NOMO-1 (cell line): ENCODE measurements around the gene ZNF654.
"Not testable (repeated sequence)": the region's sequence is repeated elsewhere in the genome, so short reads cannot be mapped to it uniquely, and the experiment has no call there.

Source experiments
- DNase-seq, 2 experiments: peaks; one replicate each; lab custom pipeline; 2025; ENCODE audit not compliant: unreplicated experiment in 2 of 2; lab: John Stamatoyannopoulos, UW

The ZNF654 gene

DNA sequence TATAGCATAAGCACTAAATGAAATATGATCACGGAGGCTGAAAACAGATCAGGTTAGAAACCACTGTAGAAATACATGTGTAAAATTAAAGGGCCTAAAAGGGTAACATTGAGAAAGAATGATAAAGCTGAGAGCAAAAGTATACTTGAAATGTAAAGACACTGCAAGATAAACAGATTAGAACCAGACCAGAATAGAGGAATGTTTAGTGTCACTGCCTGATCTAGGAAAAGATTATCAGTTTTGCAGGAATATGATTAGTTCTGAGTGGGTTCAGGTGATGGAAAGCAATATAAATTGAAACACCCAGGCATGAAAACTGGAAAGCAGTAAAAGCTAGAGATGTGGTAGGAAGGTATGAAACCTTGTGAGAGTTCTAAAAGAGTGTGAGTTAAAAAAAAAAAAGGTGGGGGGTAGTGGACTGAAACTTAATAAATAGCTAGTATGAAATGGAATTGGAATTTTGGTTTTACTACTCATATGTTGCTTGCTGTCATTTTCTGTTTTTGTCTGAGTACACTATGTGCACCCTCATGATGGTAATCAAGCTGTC lies 74.7 kb downstream of the ZNF654 start:
- no peak for DNase-seq

- no peak for DNase-seq
Measured at GRCh38 chr3:88137836-88138235, 78.8 kb downstream of the ZNF654 start.

- DNase-seq, result no peak
Measured at GRCh38 chr3:88141458-88142083, 82.5 kb downstream of the ZNF654 start.

- DNase-seq, result no peak
Measured at GRCh38 chr3:88142094-88142624, 83.1 kb downstream of the ZNF654 start.

GRCh38 chr3:88147261-88147660 lies 88.2 kb downstream of the ZNF654 start:
- DNase-seq, result peak in 1 of 2 experiments; percentile 12

- DNase-seq, result no peak
Measured at GRCh38 chr3:88148651-88149050, 89.6 kb downstream of the ZNF654 start.

GRCh38 chr3:88149101-88149508 lies 90.0 kb downstream of the ZNF654 start:
- DNase-seq, result peak; percentile 56 to 68

DNA sequence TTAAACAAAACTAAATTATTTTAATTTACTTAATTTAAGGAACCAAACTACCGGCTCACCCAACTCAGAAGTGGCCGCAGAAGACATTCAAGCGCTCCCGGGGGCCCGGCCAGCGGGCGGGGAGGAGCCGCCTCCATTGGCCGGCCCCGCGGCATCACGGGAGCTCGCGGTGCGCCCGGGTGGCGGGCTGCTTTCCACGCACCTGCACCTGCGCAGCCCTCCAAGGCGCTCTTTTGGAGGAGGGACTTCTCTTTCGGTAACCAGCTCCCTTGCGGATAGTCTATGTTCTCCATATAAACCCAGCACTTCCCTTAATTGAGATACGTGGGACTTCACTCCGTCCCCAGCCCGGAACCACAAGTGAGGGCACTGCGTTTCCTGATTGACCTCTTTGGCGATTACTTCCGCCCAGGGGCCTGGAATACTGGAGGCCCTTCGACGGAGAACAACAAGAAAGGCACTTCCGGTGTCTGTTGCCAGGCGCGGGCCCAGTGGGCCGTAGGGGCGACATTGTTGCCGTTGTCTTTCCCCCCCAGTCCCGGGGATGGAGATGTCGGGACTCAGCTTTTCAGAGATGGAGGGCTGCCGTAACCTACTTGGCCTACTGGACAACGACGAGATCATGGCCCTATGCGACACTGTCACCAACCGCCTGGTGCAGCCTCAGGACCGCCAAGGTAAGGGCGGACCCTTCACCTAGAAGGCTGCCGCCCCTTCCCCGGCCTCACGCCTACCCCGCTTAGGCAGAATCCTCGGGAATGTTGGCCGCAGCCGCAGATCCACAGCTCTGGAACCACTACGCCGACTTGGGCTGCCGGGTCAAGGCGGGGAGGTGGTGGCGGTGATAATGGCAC lies 90.7 kb downstream of the ZNF654 start, which contains the start of gene C3orf38:
Gene C3orf38 (plus strand): TSS at position 451 of the 854 bp plus-strand sequence. CDS start 94 bp downstream, at position 545.
- DNase-seq, result peak; percentile 78 to 86

DNA sequence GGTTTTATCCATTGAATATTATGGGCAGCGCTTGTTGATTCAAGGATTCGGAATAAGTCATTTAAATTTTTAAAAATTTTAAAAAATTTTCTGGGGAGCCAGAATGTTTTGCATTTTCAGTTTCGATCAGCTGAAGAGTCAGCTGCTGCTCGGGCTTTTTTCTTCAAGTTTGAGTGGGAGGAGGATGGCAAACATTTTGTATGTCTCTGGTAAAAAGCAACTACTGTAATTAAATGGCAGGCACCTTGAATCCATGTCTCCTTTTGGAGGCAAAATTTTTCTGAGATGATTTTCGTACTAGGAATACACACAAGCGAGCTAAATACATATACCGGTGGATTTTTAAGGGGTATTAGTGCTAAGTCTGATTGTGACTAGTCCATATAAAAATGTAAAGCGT lies 91.3 kb downstream of the ZNF654 start:
- DNase-seq, result peak; percentile 42 to 56

DNA sequence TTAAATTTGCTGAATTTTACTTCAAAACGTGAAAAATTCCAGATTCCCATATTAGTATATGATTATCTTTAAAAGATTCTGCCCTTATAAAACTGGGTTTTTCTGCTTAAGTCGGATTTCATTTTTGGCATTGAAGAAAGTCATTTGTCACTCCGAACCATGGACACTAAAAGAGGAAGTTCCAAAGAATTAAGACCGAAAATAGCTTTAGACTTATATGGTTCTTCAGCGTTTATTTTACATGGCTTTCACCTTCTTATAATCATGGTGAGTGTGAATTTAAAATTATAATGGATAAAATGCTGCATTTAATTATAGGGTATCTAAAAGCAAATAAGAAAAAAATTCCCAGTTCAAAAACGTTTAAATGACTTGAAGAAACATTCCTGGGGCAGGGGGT lies 91.8 kb downstream of the ZNF654 start:
- DNase-seq, result peak in 1 of 2 experiments; percentile 61

DNA sequence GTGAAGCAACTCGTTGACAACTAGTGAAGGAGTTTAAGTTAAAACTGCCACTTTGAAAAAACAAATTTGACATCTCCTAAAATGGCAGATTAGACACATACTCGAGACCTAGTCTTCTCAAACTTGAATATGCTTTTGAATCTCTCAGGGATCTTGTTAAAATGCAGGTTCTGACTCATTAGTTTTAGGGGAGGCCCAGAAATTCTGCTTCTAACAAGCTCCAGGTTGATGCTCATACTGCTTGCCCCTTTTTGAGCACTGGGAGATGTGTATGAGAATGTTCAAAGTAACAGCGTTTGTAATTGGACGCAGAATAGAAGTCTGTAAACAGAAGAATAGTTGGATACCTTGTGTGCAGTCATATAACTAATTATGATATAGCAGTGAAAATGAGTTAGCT lies 92.3 kb downstream of the ZNF654 start:
- no peak for DNase-seq

- peak in 1 of 2 experiments; percentile 8 for DNase-seq
Measured at GRCh38 chr3:88152841-88153240, 93.8 kb downstream of the ZNF654 start.

DNA sequence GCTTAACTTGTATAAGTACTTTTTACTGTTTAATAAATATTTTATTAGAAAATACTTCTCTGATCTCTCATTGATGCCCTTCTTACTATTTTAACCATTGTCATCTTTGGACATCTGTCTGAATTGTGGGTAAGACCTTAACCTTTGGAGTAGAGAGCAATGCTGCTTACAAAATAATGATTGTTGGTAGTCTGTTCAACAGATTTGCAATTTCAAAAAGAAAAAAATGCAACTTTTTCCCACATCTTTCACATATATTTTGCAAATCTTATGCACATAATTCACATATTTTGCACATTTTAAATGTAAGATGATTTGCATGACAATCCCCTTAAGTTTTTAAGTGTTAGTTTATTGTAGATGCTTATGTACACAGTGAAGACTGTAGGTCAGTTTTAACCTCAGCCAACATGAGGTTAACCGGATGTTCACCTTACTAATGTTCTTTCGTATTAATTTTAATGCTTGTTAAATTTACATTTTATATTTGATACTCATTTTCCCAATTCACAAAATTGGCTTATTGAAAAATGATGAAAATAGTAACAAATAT lies 107.4 kb downstream of the ZNF654 start:
- no peak for DNase-seq

- no peak for DNase-seq
Measured at GRCh38 chr3:88167173-88167572, 108.1 kb downstream of the ZNF654 start.

- no peak for DNase-seq
Measured at GRCh38 chr3:88167704-88168103, 108.6 kb downstream of the ZNF654 start.

DNA sequence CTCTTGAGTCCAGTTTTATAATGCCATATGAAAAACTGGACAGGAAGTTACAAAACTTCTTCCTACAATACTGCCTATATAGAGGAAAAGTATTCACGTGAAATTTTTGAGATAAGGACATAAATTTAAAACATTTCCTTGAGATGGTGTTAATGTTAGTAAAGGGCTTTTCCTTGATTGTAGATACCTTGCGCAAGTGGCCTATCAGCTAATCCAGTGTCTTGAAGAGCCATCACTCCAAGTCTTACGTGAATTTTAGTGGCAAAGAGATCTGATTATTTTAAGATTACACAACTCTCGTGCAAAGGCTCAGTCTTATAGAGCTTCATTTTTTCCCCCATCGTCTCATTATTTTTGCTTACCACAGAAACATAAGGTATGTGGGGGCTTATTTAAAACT lies 109.1 kb downstream of the ZNF654 start:
- no peak for DNase-seq

DNA sequence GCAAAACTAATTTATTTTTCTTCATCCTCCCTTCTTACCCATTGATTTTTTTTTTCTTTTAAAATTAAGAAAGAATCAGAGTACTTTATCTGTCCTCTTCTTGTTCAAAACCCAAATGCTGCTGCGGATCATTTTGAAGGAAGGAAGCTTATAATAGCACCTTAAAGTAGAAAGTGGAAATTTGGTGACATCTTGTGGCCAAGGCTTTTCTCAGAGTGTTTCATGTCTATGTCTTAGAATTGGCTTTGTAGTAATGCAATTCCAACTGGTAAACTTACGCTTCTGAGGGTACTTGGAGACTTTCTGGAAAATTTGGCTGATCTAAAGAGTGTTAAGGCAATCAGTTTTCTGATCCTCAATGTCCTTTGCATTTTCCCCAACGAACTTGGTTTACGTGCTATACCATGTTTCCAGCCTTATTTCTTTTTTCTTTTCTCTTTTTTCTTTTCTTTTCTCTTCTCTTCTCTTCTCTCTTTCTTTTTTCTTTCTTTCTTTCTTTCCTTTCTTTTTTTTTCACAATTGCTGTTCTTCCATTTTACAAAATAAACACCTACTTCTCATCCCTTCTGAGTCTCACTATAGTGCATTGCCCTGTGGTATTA lies 121.4 kb downstream of the ZNF654 start:
- peak; percentile 50 to 68 for DNase-seq

DNA sequence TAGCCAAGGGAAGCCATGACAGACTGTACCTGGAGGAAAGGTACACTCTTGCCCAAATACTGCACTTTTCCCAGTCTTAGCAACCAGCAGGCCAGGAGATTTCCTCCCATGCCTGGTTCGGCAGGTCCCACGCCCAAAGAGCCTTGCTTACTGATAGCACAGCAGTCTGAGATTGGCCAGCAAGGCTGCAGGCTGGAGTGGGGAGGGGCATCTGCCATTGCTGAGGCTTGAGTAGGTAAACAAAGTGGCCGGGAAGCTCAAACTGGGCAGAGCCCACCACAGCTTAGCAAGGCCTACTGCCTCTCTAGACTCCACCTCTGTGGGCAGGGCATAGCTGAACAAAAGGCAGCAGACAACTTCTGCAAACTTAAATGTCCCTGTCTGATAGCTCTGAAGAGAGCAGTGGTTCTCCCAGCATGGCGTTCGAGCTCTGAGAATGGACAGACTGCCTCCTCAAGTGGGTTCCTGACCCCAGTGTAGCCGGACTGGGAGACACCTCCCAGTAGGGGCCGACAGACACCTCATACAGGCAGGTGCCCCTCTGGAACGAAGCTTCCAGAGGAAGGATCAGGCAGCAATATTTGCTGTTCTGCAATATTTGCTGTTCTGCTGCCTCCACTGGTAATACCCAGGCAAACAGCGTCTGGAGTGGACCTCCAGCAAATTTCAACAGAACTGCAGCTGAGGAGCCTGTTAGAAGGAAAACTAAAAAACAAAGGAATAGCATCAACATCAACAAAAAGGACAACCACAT lies 123.3 kb downstream of the ZNF654 start:
- DNase-seq, result not testable (repeated sequence)

DNA sequence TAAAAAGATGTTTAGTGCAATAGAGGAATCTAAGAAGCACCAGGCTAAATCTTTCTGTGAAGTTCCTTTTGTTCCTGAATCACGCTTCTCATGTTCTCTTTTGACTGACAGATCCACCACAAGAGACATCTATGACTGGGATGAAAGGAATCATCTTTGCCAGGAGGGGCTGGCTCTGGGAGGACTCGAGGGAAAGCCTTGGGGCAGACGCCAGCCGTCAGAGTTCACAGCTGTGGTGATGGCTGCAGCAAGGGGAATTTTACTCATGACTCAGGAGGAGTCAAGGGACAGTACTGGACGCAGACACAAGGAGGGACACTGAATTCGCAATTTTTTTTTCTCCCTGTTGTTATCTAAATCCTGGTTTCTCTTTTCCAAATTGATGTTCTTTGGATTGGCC lies 129.4 kb downstream of the ZNF654 start:
- DNase-seq, result no peak

- DNase-seq, result no peak
Measured at GRCh38 chr3:88189361-88189810, 130.3 kb downstream of the ZNF654 start.
